ENCODE data around the gene HEMGN. TPM values are rescaled to one million over a fixed set of nuclear protein-coding genes. Genes with fewer than 3 reads are reported as not detected.

HEMGN gene
- total and polyA plus RNA-seq, 2 experiments from 2014 or later: not detected

DNA sequence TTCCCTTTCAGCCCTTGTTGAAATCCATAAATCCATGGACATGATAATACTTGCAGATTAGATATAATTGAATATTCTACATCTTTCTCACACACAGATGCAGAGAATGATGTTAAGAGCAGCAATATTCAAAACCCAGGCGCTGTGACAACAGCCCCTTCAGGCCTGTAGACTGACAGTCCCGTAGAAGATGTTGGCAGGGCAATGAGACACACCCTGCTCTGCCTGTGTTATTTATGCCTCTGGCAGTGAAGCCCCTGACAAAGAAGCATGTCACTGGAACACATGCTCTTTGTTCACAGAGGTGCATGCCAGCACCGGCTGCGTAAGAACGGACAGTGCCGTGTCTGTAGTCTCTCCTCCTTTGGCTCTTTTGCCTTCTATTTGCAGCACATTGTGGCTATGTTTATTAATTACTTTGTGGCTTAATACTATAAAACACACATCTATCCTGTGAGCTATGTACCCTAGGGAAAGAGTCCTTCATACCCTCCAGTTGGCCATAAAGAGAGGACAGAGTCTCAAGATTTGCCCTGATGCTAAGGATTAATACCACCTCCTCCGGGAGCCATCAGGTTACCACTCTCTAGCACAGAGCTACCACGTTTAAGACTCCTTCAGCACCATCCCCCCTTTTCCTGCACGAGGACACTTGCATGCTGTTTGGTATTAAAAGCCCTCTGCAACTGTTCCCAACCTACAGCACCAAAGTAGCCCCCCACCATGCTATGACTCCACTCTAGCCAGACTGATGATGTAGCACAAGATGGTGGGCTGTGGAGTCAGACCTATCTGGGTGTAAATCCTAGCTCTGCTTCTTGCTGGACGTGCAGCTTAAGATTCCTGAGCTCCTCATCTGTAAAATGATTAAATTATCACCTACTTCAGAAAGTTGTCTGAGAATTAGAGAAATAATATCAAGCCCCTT is 43.2 kb upstream of the HEMGN start (continued):
- TF ChIP-seq, protein P1, sequence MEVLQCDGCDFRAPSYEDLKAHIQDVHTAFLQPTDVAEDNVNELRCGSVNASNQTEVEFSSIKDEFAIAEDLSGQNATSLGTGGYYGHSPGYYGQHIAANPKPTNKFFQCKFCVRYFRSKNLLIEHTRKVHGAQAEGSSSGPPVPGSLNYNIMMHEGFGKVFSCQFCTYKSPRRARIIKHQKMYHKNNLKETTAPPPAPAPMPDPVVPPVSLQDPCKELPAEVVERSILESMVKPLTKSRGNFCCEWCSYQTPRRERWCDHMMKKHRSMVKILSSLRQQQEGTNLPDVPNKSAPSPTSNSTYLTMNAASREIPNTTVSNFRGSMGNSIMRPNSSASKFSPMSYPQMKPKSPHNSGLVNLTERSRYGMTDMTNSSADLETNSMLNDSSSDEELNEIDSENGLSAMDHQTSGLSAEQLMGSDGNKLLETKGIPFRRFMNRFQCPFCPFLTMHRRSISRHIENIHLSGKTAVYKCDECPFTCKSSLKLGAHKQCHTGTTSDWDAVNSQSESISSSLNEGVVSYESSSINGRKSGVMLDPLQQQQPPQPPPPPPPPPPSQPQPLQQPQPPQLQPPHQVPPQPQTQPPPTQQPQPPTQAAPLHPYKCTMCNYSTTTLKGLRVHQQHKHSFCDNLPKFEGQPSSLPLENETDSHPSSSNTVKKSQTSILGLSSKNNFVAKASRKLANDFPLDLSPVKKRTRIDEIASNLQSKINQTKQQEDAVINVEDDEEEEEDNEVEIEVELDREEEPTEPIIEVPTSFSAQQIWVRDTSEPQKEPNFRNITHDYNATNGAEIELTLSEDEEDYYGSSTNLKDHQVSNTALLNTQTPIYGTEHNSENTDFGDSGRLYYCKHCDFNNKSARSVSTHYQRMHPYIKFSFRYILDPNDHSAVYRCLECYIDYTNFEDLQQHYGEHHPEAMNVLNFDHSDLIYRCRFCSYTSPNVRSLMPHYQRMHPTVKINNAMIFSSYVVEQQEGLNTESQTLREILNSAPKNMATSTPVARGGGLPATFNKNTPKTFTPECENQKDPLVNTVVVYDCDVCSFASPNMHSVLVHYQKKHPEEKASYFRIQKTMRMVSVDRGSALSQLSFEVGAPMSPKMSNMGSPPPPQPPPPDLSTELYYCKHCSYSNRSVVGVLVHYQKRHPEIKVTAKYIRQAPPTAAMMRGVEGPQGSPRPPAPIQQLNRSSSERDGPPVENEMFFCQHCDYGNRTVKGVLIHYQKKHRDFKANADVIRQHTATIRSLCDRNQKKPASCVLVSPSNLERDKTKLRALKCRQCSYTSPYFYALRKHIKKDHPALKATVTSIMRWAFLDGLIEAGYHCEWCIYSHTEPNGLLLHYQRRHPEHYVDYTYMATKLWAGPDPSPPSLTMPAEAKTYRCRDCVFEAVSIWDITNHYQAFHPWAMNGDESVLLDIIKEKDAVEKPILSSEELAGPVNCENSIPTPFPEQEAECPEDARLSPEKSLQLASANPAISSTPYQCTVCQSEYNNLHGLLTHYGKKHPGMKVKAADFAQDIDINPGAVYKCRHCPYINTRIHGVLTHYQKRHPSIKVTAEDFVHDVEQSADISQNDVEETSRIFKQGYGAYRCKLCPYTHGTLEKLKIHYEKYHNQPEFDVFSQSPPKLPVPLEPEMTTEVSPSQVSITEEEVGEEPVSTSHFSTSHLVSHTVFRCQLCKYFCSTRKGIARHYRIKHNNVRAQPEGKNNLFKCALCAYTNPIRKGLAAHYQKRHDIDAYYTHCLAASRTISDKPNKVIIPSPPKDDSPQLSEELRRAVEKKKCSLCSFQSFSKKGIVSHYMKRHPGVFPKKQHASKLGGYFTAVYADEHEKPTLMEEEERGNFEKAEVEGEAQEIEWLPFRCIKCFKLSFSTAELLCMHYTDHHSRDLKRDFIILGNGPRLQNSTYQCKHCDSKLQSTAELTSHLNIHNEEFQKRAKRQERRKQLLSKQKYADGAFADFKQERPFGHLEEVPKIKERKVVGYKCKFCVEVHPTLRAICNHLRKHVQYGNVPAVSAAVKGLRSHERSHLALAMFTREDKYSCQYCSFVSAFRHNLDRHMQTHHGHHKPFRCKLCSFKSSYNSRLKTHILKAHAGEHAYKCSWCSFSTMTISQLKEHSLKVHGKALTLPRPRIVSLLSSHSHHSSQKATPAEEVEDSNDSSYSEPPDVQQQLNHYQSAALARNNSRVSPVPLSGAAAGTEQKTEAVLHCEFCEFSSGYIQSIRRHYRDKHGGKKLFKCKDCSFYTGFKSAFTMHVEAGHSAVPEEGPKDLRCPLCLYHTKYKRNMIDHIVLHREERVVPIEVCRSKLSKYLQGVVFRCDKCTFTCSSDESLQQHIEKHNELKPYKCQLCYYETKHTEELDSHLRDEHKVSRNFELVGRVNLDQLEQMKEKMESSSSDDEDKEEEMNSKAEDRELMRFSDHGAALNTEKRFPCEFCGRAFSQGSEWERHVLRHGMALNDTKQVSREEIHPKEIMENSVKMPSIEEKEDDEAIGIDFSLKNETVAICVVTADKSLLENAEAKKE (CRISPR knock-in tag; IDR thresholded peaks at IDR 0.05): no peak
- TF ChIP-seq ZNF331 (CRISPR knock-in tag; IDR thresholded peaks at IDR 0.05; ENCODE audit: low read depth) (no peak), STAT1 (IDR thresholded peaks at IDR 0.05; ENCODE audit: unreplicated experiment) (no peak), ZNF114 (CRISPR knock-in tag; IDR thresholded peaks at IDR 0.05) (no peak)

- H3K4me1 Mint-ChIP-seq: peaks cover 5% of the 10 kb centered on the region; the same call in 2 of the 3 replicates
- Histone ChIP-seq H3K79me2 (replicated peaks; ENCODE audit: insufficient read depth) (peaks cover 4% of the 10 kb centered on the region), H4K20me1 (replicated peaks; ENCODE audit: insufficient read depth) (peaks cover 9% of the 10 kb centered on the region; the same call in 1 of the 2 replicates), H3K4me3 (no peak overlapping the region), H3K27me3 (ENCODE audit: insufficient read depth) (peaks cover 83% of the 10 kb centered on the region), H3K36me3 (ENCODE audit: insufficient read depth) (no peaks in the 10 kb centered on the region), H3K27ac (ENCODE audit: low read depth) (no peak overlapping the region), H3K9me2 (ENCODE audit: insufficient read depth) (no peaks in the 10 kb centered on the region), H3K4me2 (no peak overlapping the region), H3F3A (replicated peaks; ENCODE audit: low read depth) (no peaks in the 10 kb centered on the region), H2AFZ (no peak overlapping the region), H3K4me1 (ENCODE audit: insufficient read depth) (no peaks in the 10 kb centered on the region)
- no peak overlapping the region for H3K27ac Mint-ChIP-seq
- H3K36me3 Mint-ChIP-seq (ENCODE audit: low read depth): 0 out of 3 replicates have a peak, but pooled peaks cover 2% of the 10 kb centered on the region
- 0 out of 3 replicates have a peak, but pooled peaks cover 4% of the 10 kb centered on the region for H3K9me3 Mint-ChIP-seq
- no peak overlapping the region for H3K4me3 Mint-ChIP-seq
- no peak for ATAC-seq
- DNase-seq (ENCODE audit: low spot score): no peak
- peaks cover 67% of the 10 kb centered on the region for H3K27me3 Mint-ChIP-seq (ENCODE audit: insufficient read depth, low read depth, poor library complexity)
- TF ChIP-seq POLR2AphosphoS5 (IDR thresholded peaks at IDR 0.05; ENCODE audit: low read depth) (no peak), STAT1 (IDR thresholded peaks at IDR 0.05; ENCODE audit: unreplicated experiment) (no peak), JUNB (IDR thresholded peaks at IDR 0.05; ENCODE audit: unreplicated experiment) (no peak), ZNF331 (CRISPR knock-in tag; IDR thresholded peaks at IDR 0.05; ENCODE audit: low read depth) (no peak), CREB1 (CRISPR knock-in tag; IDR thresholded peaks at IDR 0.05; ENCODE audit: low read depth) (no peak), NANOG (IDR thresholded peaks at IDR 0.05; ENCODE audit: borderline replicate concordance) (no peak)
- TF ChIP-seq, protein P1 (CRISPR knock-in tag; IDR thresholded peaks at IDR 0.05): no peak
Measured at GRCh38 chr9:97980479-97980803, 42.5 kb upstream of the HEMGN start.
